ENCODE results near the gene KCNG2. TPM values are rescaled to one million over a fixed set of nuclear protein-coding genes. Genes with fewer than 3 reads are reported as not detected.

KCNG2 gene
- total RNA-seq, 1 experiment from 2014 or later = not detected

- Mint-ChIP-seq H3K9me3 (ENCODE audit: unreplicated experiment) (no peaks in the 10 kb centered on the region), H3K27me3 (ENCODE audit: insufficient read depth, unreplicated experiment) (no peaks in the 10 kb centered on the region), H3K4me1 (ENCODE audit: low read depth, unreplicated experiment) (no peaks in the 10 kb centered on the region), H3K4me3 (ENCODE audit: unreplicated experiment) (no peak overlapping the region), H3K27ac (ENCODE audit: unreplicated experiment) (no peak overlapping the region), H3K36me3 (ENCODE audit: insufficient read depth, unreplicated experiment) (peaks cover 4% of the 10 kb centered on the region)
- POLR2A ChIA-PET = no interaction called here
- Histone ChIP-seq H3K9me3 (no peaks in the 10 kb centered on the region), H3K4me1 (no peaks in the 10 kb centered on the region), H3K36me3 (ENCODE audit: control insufficient read depth, insufficient read depth, low read length) (no peaks in the 10 kb centered on the region), H3K27me3 (replicated peaks; ENCODE audit: control insufficient read depth, insufficient read depth, low read length) (no peaks in the 10 kb centered on the region), H3K4me3 (ENCODE audit: low read depth, low read length) (no peak overlapping the region)
- CTCF ChIA-PET = no interaction called here
- BruUV-seq (replicated peaks) = no TSS peak
- no peak for DNase-seq
- TF ChIP-seq, protein P1, sequence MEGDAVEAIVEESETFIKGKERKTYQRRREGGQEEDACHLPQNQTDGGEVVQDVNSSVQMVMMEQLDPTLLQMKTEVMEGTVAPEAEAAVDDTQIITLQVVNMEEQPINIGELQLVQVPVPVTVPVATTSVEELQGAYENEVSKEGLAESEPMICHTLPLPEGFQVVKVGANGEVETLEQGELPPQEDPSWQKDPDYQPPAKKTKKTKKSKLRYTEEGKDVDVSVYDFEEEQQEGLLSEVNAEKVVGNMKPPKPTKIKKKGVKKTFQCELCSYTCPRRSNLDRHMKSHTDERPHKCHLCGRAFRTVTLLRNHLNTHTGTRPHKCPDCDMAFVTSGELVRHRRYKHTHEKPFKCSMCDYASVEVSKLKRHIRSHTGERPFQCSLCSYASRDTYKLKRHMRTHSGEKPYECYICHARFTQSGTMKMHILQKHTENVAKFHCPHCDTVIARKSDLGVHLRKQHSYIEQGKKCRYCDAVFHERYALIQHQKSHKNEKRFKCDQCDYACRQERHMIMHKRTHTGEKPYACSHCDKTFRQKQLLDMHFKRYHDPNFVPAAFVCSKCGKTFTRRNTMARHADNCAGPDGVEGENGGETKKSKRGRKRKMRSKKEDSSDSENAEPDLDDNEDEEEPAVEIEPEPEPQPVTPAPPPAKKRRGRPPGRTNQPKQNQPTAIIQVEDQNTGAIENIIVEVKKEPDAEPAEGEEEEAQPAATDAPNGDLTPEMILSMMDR (IDR thresholded peaks at IDR 0.05; ENCODE audit: insufficient read depth in 1 of 2, low read depth in 1 of 2, low read length in 1 of 2, severe bottlenecking in 1 of 2, unreplicated experiment in 1 of 2) = no peak
- intact Hi-C loops (cut with micrococcal nuclease; ENCODE audit: unreplicated experiment) = no loop called here
Measured at GRCh38 chr18:79753391-79753851, 44.3 kb upstream of the KCNG2 start.

- no peaks in the 10 kb centered on the region for H3K9me3 Mint-ChIP-seq (ENCODE audit: unreplicated experiment)
- POLR2A ChIA-PET = no interaction called here
- H3K36me3 Mint-ChIP-seq (ENCODE audit: insufficient read depth, unreplicated experiment) = peaks cover 4% of the 10 kb centered on the region
- H3K27me3 Mint-ChIP-seq (ENCODE audit: insufficient read depth, unreplicated experiment) = no peaks in the 10 kb centered on the region
- Histone ChIP-seq H3K4me1 (no peaks in the 10 kb centered on the region), H3K27me3 (replicated peaks; ENCODE audit: control insufficient read depth, insufficient read depth, low read length) (no peaks in the 10 kb centered on the region), H3K9me3 (no peaks in the 10 kb centered on the region), H3K4me3 (ENCODE audit: low read depth, low read length) (no peak overlapping the region), H3K36me3 (ENCODE audit: control insufficient read depth, insufficient read depth, low read length) (no peaks in the 10 kb centered on the region)
- no peak overlapping the region for H3K27ac Mint-ChIP-seq (ENCODE audit: unreplicated experiment)
- H3K4me3 Mint-ChIP-seq (ENCODE audit: unreplicated experiment) = no peak overlapping the region
- TF ChIP-seq, protein P1 (IDR thresholded peaks at IDR 0.05; ENCODE audit: insufficient read depth in 1 of 2, low read depth in 1 of 2, low read length in 1 of 2, severe bottlenecking in 1 of 2, unreplicated experiment in 1 of 2) = no peak
- no TSS peak for BruUV-seq (replicated peaks)
- CTCF ChIA-PET = no interaction called here
- no peak for DNase-seq
- H3K4me1 Mint-ChIP-seq (ENCODE audit: low read depth, unreplicated experiment) = no peaks in the 10 kb centered on the region
- intact Hi-C loops (cut with micrococcal nuclease; ENCODE audit: unreplicated experiment) = no loop called here
Measured at GRCh38 chr18:79754022-79754761, 43.5 kb upstream of the KCNG2 start.

- intact Hi-C loops (cut with micrococcal nuclease; ENCODE audit: unreplicated experiment) = no loop called here
- no peaks in the 10 kb centered on the region for H3K9me3 ChIP-seq
- H3K4me1 Mint-ChIP-seq (ENCODE audit: low read depth, unreplicated experiment) = no peaks in the 10 kb centered on the region
- H3K27me3 ChIP-seq (replicated peaks; ENCODE audit: control insufficient read depth, insufficient read depth, low read length) = no peaks in the 10 kb centered on the region
- POLR2A ChIA-PET = no interaction called here
- no peak overlapping the region for H3K4me3 Mint-ChIP-seq (ENCODE audit: unreplicated experiment)
- H3K4me3 ChIP-seq (ENCODE audit: low read depth, low read length) = no peak overlapping the region
- BruUV-seq (replicated peaks) = no TSS peak
- no peak for DNase-seq
- H3K27me3 Mint-ChIP-seq (ENCODE audit: insufficient read depth, unreplicated experiment) = no peaks in the 10 kb centered on the region
- no peaks in the 10 kb centered on the region for H3K4me1 ChIP-seq
- H3K9me3 Mint-ChIP-seq (ENCODE audit: unreplicated experiment) = no peaks in the 10 kb centered on the region
- TF ChIP-seq, protein P1 (IDR thresholded peaks at IDR 0.05; ENCODE audit: insufficient read depth in 1 of 2, low read depth in 1 of 2, low read length in 1 of 2, severe bottlenecking in 1 of 2, unreplicated experiment in 1 of 2) = no peak
- H3K36me3 Mint-ChIP-seq (ENCODE audit: insufficient read depth, unreplicated experiment) = peaks cover under 1% of the 10 kb centered on the region
- no peaks in the 10 kb centered on the region for H3K36me3 ChIP-seq (ENCODE audit: control insufficient read depth, insufficient read depth, low read length)
- CTCF ChIA-PET = no interaction called here
- no peak overlapping the region for H3K27ac Mint-ChIP-seq (ENCODE audit: unreplicated experiment)
Measured at GRCh38 chr18:79754831-79755351, 42.8 kb upstream of the KCNG2 start.
